Ammon's horn (tissue), 1 donor: Measurements from ENCODE around the gene ATP2B2.

ENCODE experiments used
- DNase-seq: peaks from one replicate; pipeline ENCODE4 v3.0.0-alpha.2; 2016; ENCODE audit warnings: low spot score

ATP2B2 gene

DNA sequence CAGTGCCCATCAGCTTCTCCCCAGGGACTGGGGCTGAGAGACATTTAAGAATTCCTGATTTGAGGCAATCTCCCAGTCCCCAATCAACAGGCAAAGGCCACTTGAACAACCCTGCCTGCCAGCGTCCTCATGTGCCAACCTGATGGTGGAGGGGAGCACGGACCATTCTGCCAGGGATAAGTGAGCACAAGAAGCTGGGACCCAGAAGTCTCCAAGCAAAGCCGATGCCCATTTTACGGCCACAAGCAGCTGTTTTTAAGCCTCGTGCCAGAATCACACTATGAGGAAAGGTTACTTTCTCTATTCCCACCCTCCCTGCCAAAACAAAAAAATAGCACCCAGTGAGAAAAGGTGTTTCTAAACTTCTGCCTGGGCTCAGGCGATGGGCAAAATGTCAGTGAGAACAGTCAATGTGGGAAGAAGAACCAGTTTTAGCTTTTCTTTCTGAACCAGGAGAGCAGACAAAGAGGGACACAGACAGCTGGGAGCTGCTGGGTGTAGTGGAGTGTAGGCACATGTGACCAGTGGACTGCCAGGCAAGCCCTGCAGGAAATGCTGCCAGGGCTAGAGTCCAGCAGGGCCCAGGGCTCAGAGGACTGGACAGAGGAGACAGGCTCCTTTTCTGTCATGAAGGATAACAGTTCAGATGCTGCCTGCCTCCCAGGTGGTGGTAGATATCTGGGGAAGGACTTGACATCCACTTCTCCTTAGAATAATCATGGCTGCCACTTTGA lies 57.7 kb downstream of the ATP2B2 start:
- peak; percentile 60 for DNase-seq

DNA sequence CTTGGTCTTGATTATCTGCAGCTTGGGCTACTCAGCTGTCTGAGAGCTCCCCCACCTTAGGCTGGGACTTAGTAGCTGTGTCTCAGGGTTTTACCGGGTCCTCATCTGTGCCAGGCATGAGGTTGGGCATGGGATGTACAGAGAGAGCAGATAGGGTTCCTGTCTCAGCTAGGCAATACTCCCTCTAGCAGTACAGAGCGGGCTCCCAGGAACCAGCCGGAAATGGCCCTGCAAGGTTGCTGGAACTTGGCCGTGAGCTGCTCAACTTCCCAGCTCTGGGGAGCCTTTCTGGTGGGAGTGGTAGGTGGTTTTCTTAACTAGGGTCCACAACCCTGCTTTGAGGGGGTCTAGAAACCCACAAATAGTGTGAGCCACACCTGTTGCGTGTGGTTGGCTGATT lies 58.3 kb downstream of the ATP2B2 start:
- no peak for DNase-seq

DNA sequence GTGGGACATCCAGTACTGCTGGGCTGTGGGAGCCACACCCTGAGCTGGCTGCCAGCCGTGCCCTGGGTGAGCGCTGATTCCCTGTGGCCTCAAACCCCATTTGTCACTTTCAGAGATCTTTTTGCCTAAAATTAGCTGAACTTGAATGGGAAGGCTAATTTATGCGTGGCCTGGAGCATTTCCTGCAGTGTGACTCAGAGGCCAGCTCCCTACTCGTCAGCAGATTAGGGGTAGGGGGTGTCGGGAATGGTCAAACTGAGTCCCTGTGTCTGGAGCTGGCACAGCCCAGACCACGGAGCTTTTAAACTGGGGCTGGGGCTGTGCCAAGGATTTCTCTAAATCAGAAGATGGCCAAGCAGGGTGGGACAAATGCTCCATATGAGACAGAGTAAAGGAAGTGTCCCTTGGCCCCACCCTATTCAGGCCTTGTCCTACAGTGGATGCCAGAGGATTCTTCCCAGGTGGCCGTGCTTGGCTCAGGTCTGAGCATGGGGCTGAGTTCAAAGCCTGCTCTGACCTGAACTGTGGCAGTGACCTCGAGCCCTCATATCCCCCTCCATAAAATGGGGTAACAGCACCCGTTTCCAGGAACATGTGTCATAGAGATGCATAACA lies 59.7 kb downstream of the ATP2B2 start:
- DNase-seq, result no peak

DNA sequence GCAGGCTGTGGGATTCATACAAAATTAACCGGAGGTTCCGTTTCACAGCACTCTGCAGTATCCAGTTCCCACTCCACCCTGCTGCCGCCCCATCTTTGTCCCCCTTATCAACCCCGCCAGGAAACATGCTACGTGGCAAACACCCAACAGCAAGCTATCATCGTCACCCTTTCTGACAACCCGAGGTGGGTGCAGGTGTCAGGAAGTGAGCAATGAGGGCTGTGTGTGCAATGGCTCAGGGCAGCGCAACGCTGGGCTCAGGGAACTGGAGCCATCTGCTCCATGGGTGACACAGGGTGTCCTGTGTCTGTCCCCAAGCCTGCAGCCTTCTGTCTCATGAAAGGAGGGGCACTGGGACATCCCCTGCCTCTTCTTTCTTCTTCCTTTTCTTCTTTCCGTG lies 60.9 kb downstream of the ATP2B2 start:
- no peak for DNase-seq

DNA sequence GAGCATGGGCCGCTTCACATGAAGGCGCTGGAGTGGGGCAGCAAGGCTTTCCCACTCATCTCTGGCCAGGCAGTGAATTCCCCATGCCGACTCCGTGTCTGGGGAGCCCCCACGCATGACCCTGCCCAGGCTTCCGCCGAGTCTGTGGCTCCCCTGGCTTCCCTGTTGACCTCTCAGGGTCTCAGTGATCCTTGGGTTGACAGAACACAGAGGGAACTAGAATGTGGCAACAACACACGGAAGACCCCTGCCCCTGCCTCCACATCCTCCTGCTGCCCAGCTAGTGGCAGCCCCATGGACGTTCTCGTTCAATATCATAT lies 61.3 kb downstream of the ATP2B2 start:
- no peak for DNase-seq

DNA sequence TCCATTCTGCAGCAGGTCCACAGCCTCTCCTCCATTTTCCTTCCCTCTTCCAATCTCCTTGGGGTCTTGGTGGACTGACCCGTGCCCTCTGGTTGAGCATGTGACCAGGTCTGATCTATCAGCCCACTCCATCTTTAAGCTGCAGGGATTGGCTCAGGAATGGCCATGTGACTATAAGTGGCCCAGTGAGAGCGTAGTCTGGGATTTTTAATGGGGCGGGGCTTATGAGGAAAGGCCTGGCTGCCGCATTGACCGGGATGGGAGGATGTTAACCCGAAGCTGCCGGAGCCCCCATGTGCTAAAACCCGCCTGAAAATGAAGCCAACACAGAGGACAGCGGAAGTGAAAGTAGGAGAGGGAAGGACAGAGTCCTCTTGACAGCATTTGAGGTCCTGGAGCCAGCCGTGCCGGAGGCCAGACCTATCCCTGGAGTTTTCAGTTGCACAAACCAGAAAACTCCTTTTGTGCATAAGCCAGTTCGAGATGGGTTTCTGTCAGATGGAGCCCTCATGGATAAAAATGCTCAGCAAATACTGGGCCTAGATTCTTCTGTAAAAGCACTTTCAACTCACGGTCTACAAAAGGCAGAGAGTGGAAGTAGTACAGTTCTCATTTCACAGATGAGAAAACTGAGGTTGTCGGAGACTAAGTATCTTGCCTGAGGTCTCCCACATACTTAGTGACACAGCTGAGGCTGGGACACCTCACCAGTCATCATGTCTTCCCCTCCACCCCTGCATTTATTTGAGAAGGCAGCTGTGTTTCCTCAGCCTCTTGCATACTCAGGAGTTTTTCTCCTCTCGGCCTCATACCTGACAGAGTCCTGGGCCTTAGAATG lies 61.9 kb downstream of the ATP2B2 start:
- DNase-seq, result peak; percentile 22

DNA sequence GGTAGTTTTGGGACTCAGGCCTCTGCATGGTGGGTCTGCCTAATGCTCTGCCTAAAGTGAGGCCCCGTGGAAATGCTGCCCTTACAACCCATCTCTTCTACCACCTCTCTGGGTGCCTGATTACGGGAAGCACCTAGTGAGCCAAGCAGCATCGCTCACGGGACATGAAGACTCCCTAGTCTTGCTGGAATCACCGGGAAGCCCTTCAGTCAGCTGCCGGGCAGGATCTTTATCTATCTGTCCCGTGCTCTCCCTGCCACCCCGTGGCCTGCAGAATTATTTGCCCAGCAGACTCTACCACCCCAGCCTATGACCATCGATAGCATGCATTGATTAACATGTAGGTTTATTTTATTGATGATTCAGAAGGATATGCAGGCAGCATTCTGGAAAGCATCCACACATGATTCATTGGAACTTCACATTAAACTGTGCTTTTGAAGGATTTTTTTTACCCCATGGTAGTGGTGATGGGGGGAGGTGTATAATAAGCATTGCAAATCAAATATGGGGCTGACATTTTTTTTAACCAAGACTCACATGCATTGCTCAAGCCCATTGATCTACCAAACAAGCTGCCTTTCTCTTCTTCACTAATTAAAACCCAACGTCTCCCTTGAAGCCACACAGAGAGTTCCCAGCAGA lies 63.1 kb downstream of the ATP2B2 start:
- no peak for DNase-seq

DNA sequence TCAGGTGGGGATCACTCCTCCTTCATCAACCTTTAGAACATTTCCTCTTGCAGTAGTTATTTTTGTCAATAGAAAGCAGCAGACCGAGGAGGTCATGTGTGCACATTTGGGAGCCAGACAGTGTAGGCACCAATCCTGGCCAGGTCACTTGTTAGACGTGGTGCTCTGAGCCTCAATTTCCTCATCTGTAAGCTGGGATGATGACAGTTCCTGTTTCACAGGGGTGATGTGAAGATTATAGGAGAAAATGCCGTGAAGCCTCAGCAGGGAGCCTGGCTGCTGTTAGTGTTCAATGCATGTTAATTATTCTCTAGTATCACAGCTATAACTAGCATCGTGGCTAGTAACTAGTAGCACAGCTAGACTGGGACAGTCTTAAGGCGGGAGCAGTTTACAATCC lies 64.7 kb downstream of the ATP2B2 start:
- no peak for DNase-seq

DNA sequence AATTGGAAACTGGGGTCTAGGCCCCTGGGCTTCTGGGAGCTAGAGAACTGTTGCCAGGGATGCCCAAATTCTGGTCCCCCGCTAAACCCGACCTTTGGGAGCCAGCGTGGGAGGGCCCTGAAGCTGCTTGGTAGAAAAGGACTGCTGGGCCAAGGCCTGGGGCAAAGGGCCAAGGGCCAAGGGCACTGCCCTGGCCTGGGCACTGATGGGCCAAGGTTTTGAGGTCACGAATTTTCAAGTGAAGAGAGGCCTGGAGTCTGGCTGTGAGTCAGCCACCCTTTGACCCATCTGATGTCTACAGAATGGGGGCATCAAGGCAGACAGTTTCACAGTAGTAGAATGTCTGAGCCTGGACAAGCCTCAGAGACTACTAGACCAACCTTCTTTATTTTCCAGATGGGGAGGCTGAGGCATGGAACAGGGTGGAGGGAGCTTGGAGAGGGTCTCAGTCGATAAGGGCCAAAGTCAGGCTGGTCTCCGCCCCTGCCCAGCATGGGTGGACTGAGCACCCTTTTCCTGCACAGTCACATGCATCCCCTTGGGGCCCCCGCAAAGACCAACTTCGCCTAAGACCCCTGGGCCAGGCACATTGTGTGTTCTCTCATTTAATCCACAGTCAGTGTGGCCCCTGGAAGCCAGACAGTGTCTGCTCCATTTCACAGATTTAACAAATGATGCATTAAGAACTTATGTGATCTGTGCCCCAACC lies 66.3 kb downstream of the ATP2B2 start:
- no peak for DNase-seq

DNA sequence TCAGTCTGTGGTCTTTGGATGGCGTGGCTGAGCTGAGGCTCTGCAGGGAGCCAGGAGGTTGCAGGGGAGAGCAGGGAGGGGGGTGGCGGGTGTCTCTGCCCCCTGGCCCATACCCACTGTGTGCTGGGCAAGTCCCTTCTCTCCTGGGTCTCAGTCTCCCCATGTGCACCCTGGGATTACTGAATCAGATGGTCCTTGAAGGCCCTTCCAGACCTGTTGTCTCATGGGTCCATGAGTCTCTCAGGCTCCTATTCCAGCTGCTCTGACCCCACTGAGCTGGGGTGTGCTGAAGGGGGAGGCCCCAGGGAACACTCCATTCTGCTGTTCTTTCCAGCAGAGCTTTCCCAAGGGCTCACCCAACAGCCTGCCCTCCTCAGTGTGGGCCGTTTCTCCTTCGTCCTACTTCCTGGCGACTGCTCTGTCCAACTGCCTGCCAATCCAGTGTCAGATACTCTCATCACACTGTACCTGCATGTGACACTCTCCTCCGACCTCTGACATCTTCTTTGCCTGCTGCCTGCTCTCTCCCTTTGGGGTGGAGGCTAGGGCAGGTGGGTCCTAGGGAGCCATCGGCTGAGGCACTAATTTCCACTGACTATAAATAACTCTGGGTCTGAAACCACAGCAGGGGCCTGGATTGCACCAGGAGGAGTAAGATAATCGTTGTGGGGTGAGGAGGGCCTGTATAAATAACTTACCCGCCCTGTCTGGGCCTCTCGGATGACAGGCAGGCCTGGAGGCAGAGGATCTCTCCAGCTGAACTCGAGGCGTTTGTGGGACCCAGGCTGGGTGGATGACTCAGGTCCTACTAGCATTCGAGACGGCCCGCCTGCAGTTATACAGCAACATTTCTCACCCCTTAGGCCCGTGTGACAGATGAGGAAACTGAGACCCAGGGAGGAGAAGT lies 67.1 kb downstream of the ATP2B2 start:
- DNase-seq, result no peak

DNA sequence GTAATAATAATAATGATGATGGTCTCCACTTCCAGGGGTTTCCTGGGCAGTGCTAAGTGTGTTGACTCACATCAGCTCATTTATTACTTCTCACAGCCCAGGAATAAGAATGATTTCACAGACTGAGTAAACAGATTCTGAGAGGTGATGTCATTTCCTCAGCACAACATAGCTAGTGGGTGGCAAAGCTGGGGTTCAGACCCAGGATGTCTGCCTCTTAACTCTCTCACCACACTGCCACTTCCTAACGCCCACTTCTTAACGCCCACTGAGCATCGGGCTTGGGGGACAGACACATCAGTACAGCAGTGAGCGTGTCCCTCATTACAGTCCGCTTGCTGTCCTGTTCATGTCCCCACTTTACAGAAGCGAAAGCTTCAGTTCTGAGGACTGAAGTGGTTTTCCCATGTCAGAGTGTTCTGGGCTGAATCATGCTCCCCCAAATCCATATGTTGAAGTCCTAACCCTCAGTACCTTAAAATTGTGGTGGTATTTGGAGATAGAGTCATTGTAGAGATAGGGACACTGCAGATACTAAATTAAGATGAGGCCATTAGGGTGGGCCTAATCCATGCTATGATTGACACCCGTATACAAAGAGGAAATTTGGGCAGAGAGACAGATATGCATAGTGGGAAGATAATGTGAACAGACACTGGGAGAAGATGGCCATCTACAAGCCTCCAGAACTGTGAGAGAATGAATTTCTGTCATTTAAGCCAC lies 68.0 kb downstream of the ATP2B2 start:
- DNase-seq, result peak; percentile 40

DNA sequence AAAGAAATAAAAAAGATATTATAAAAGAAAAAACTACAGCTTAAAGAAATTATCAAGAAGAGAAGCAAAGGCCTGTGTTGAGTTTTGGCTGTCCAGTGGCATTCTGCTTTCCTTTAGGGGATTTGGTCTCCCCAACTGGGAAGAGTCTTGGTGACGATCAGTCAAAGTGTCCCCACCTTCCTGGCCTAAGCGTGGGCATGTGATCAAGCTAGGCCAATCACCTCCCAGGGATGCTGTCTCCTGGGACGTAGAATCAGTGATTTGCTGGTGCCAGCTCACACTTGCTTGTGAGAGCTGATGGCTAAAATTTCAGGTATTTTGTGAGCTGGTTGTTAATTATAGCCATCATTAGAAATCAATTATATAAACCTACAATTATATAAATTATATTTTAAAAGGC lies 69.5 kb downstream of the ATP2B2 start:
- DNase-seq, result no peak

DNA sequence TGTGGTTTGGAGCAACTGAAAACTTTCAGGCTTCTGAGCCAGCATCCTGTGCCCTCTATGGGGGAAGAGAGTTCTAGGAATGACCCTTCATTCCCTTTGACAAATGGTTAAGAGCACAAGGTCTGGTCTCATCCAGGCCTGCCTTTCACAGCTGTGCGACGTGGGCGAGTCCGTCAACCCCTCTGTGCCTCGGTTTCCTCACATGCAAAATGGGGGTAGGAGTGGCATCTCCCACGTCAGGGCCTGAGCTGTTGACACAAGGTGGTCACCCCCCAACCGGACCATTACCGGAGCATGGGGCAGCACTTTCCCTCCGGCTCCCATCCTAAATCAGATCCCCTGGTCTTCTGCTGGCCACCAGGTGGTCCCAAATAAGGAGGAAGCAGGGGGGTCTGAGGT lies 70.4 kb downstream of the ATP2B2 start:
- no peak for DNase-seq

DNA sequence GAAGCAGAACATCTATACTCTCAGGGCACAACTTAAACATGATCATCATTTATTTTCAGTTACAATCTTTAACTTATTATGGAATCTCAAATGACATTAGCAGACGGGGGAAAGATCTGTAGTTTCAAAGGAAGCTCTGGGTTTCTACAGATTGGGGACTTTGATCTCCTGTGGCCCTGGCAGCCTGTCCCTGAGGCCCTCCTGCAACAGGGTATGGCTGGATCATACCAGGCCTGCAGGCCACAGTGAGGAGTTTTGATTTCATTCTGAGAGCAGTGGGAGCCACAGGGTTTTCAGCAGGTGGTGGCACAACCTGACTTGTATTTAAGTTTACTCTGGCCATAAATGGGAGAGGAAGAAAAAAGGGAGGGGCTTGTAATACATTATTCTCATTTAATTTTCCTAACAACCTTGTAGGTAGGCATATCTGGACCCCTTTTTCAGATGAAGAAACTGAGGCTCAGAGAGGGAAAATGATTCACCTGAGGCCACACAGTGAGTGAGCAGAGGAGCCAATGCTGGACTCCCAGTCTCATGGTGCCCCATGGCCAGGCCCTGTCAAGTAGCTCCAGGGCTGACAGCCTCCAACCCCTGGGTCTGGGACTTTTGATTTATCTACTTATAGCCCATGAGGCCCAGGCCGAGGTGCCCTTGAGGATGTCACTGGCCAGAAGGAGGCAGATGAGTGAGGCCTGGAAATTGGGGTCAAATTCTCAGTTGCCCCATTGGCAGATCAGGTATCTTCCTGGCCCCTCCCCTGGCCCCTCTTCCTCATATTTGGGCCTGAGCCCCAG lies 71.0 kb downstream of the ATP2B2 start:
- DNase-seq, result no peak

DNA sequence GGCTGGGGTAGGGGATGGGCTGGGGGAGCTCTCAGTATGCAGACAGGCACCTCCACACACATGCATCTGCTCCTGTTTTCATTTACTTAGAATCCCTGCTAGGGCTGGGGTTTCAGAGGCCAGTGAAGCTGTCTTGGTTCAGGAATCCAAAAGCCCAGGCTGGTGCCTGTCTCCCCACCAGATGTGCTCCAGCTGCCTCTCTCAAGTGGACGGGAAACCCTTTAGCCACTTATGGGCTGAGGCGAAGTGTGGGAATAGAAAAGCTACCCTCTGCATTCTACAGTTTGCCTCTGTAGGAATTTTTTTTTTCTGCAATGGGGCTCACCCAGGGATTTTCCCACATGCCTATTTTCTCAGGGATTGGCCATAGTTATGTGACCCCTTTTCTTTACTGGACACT lies 72.5 kb downstream of the ATP2B2 start:
- DNase-seq, result no peak

DNA sequence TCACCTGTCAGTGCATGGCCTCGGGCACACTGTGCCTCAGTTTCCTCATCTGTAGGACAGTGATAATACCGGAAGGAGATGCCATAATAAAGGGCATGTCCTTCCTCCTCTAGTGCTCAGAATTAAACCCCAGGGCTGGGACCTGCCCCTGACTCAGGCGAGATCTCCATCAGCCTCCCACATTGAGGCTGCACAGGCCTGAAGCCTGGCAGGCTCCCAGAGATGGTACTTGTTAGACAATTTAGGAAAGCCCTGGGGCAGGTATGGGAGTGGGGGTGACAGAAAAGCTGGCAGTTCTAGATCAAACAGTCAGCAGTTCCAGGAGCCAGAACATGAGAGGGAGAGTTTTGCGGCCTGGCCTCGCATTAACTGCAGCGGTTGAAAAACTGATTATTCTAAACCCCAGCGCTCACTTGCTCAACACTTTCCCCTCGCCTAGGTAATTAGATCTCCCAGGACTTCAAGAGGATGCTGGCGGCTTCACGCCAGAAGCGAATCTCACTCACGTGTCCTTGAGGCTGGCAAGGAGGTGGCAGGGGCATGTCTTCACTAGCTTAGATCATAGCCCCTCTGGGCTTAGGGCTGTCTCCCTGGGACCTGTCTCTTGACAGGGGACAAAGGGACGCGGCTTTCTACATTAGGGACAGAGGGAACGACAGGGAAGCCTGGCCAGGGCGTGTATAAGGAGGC lies 73.1 kb downstream of the ATP2B2 start:
- no peak for DNase-seq

DNA sequence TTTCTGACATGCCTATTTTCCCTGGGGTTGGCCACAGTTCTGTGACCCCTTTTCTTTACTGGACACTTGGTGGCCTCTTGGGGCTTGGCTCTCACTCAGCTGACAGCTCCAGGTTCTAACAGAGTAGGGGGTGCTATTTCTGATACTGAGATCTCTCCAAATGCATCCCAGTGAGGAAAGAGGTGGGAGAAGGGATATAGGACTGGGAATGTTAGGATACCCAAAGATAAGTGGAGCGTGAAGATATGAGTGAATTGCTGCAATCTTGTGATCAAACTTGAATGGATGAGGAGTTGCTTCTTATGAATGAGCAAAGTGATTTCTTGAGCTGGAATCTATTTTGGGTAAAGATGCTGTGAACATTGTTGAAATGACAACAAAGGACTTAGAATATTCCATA lies 74.6 kb downstream of the ATP2B2 start:
- DNase-seq, result no peak

DNA sequence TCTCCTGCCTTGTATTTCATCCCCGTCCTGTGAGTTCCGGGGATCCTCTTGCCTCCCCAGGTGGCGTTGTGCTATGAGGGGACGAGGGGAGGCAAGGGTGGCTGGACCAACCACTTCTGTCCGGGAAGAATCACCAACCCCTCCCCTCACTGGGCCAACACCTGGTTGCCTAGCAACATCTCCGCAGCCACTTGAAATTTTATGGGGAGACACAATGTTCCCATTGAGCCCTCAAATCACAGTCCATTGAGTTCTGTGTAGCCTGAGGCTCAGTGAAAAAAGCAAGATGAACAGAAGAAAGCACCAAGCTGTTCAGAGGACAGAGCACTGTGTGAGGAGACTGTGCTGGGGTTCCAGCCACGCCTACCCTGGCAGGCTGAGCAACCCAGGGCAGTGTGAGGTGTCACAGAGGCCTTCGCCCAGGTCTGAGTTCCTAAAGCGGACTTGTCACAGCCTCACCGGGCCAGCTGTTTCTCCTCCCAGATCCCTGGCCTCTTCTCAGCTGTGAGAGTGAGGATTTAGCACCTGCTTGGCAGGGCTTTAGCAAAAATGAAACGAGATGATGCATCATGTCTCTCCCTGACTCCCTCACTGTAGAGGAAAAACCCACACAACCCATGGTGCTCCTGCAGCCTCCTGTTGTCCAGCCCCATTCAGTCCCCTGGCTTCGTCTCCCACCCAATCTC lies 76.8 kb downstream of the ATP2B2 start:
- no peak for DNase-seq
